A549 (cell line): Measurements from ENCODE around the gene CCDC70. TPM values are rescaled to one million over a fixed set of nuclear protein-coding genes. Genes with fewer than 3 reads are reported as not detected.

Source experiments
- ATAC-seq, 2 experiments: fragments of 200-7000 bp in 1 of 2; fragments of >200 bp in 1 of 2; cut with Nextera tagmentation in 1 of 2; cut with Tn5 transposase in 1 of 2; 3 replicates each; pipeline versions ENCODE4 v1.8.0 to v1.9.1; 2018 to 2020; ENCODE audit warnings: mild to moderate bottlenecking in 1 of 2, moderate library complexity in 1 of 2
- CTCF ChIA-PET: fragments of 300-600 bp; sonication (Branson Sonifier 250); formaldehyde crosslinking; extraction: SDS; loops from one replicate; lab custom pipeline; 2021; ENCODE audit warnings: antibody characterized with exemption, inconsistent platforms; lab: Yijun Ruan, JAX
- POLR2A ChIA-PET: fragments of 350-600 bp; formaldehyde crosslinking; extraction: SDS; loops from one replicate; lab custom pipeline; 2021; ENCODE audit warnings: antibody characterized with exemption, inconsistent platforms; lab: Yijun Ruan, JAX
- DNase-seq, 2 experiments: peaks; one replicate each; pipeline versions ENCODE4 v3.0.0 to v3.0.0-alpha.2; 2011 to 2016; ENCODE audit warnings: low read depth in 1 of 2, low spot score in 1 of 2
- FAIRE-seq: peaks from 2 replicates; lab custom pipeline; 2011; peaks lifted over from hg19 to GRCh38; lab: Jason Lieb, UNC
- H3K27ac ChIP-seq, 2 experiments: fragments of >200 bp; sonication (Bioruptor Twin); formaldehyde crosslinking; 3 replicates each; pipeline ENCODE4 v1.5.1; 2016 to 2017
- H3K4me1 ChIP-seq: fragments of >200 bp; sonication (Bioruptor Twin); formaldehyde crosslinking; 3 replicates; pipeline ENCODE4 v1.6.1; 2016
- H3K4me2 ChIP-seq: fragments of >200 bp; sonication (Bioruptor Twin); formaldehyde crosslinking; 3 replicates; pipeline ENCODE4 v1.6.1; 2016
- H3K4me3 ChIP-seq: fragments of >200 bp; sonication (Bioruptor Twin); formaldehyde crosslinking; 3 replicates; pipeline ENCODE4 v1.5.1; 2016
- H3K9me3 ChIP-seq: fragments of >200 bp; sonication (Bioruptor Twin); formaldehyde crosslinking; 3 replicates; pipeline ENCODE4 v1.6.1; 2016
- BHLHE40 ChIP-seq: IDR thresholded peaks from 2 replicates; pipeline ENCODE4 v1.6.1; 2012; ENCODE audit warnings: low read depth, low read length, inconsistent platforms
- CBX8 ChIP-seq: fragments of 200-600 bp; sonication (generic); IDR thresholded peaks from 2 replicates; pipeline ENCODE4 v1.6.1; 2016
- CHD2 ChIP-seq: fragments of 150-350 bp; IDR thresholded peaks from 2 replicates; pipeline ENCODE4 v1.6.1; 2014; ENCODE audit warnings: low read length; ENCODE audit not compliant: partially characterized antibody
- EHF ChIP-seq: fragments of 250-450 bp; sonication (Bioruptor Pico); IDR thresholded peaks from 2 replicates; pipeline ENCODE4 v1.5.0; 2020; ENCODE audit warnings: mild to moderate bottlenecking
- FOSB ChIP-seq: fragments of 250-450 bp; sonication (Bioruptor Pico); IDR thresholded peaks from 2 replicates; pipeline ENCODE4 v1.5.0; 2020; ENCODE audit warnings: mild to moderate bottlenecking, moderate library complexity
- FOSL2 ChIP-seq, 2 experiments: fragments of 450-650 bp in 1 of 2; fragments of >200 bp in 1 of 2; sonication (Bioruptor Twin) in 1 of 2; formaldehyde crosslinking; IDR thresholded peaks; 2 replicates each; pipeline versions ENCODE4 v1.5.0 to v1.6.1; 2016 to 2020; ENCODE audit warnings: mild to moderate bottlenecking in 1 of 2, moderate library complexity in 1 of 2
- HDAC2 ChIP-seq: fragments of 200-600 bp; sonication (generic); IDR thresholded peaks from 2 replicates; pipeline ENCODE4 v1.6.1; 2016
- HOXB13 ChIP-seq: fragments of 250-450 bp; sonication (Bioruptor Pico); IDR thresholded peaks from 2 replicates; pipeline ENCODE4 v1.5.0; 2020; ENCODE audit warnings: low read depth, mild to moderate bottlenecking, moderate library complexity
- JUN ChIP-seq, 2 experiments: fragments of >200 bp; sonication (Bioruptor Twin); formaldehyde crosslinking; IDR thresholded peaks; 2 replicates in 1 of 2; 3 replicates in 1 of 2; pipeline ENCODE4 v1.6.1; 2016 to 2017
- MAFK ChIP-seq: fragments of 450-650 bp; IDR thresholded peaks from 2 replicates; pipeline ENCODE4 v1.6.1; 2014; ENCODE audit not compliant: partially characterized antibody
- MAZ ChIP-seq: fragments of 150-350 bp; IDR thresholded peaks from 2 replicates; pipeline ENCODE4 v1.6.1; 2014; ENCODE audit warnings: antibody characterized with exemption, low read depth, low read length, borderline replicate concordance
- NFE2L2 ChIP-seq: fragments of 150-350 bp; conservative IDR thresholded peaks from 2 replicates; pipeline ENCODE4 v1.6.1; 2014; ENCODE audit warnings: low read length
- POLR2A ChIP-seq: IDR thresholded peaks from 2 replicates; pipeline ENCODE4 v1.6.1; 2012; ENCODE audit warnings: mild to moderate bottlenecking, low read length
- RARB ChIP-seq: fragments of 250-450 bp; sonication (Bioruptor Pico); IDR thresholded peaks from 2 replicates; pipeline ENCODE4 v1.8.0; 2021; ENCODE audit warnings: mild to moderate bottlenecking, moderate library complexity
- RFX5 ChIP-seq: fragments of 450-650 bp; IDR thresholded peaks from 2 replicates; pipeline ENCODE4 v1.7.1; 2014; ENCODE audit warnings: antibody characterized with exemption, mild to moderate bottlenecking, moderate library complexity
- RNF2 ChIP-seq: fragments of 200-600 bp; sonication (generic); IDR thresholded peaks from 2 replicates; pipeline ENCODE4 v1.6.1; 2016; ENCODE audit warnings: low read depth, mild to moderate bottlenecking, antibody characterized with exemption, moderate library complexity, borderline replicate concordance
- SREBF2 ChIP-seq: fragments of 450-650 bp; IDR thresholded peaks from 2 replicates; pipeline ENCODE4 v1.6.1; 2014; ENCODE audit warnings: mild to moderate bottlenecking, moderate library complexity
- TFCP2L1 ChIP-seq: fragments of 250-450 bp; sonication (Bioruptor Pico); IDR thresholded peaks from 2 replicates; pipeline ENCODE4 v1.5.0; 2021; ENCODE audit warnings: mild to moderate bottlenecking
- TP53 ChIP-seq: fragments of 250-450 bp; sonication (Bioruptor Pico); IDR thresholded peaks from 2 replicates; pipeline ENCODE4 v1.5.0; 2021; ENCODE audit warnings: mild to moderate bottlenecking, moderate library complexity
- ZC3H11A ChIP-seq: fragments of 450-650 bp; IDR thresholded peaks from 2 replicates; pipeline ENCODE4 v1.6.1; 2014; ENCODE audit warnings: antibody characterized with exemption, mild to moderate bottlenecking
- ZSCAN20 ChIP-seq: fragments of 250-450 bp; sonication (Bioruptor Pico); IDR thresholded peaks from 2 replicates; pipeline ENCODE4 v1.8.0; 2022; ENCODE audit warnings: mild to moderate bottlenecking, moderate library complexity
- WGBS: methylation state at CpG from one replicate; pipeline ENCODE4 v1.1.6; 2017; ENCODE audit errors: missing lambda C conversion rate; 5-methylcytosine and 5-hydroxymethylcytosine counted together
- polyA plus RNA-seq, 4 experiments: library from polyadenylated mRNA; depleted of rRNA in 3 of 4; stranded (reverse); fragments of >200 nt; fragmentation: RNase III in 1 of 4; extraction: RNeasy Plus Mini Kit Qiagen cat#74134 plus additional on column Dnase treatment in 1 of 4; gene quantifications; 2 replicates in 3 of 4; 3 replicates in 1 of 4; pipeline ENCODE4 v1.2.3, GENCODE V29; 2011 to 2017
- TF ChIP-seq, protein P1 (sequence below): fragments of >200 bp; sonication (Bioruptor Twin); formaldehyde crosslinking; IDR thresholded peaks from 2 replicates; pipeline ENCODE4 v1.6.1; 2016
- TF ChIP-seq, protein P2 (sequence below): fragments of 250-450 bp; sonication (Bioruptor Pico); IDR thresholded peaks from 2 replicates; pipeline ENCODE4 v1.5.0; 2020; ENCODE audit warnings: low read depth, mild to moderate bottlenecking, moderate library complexity
- TF ChIP-seq, protein P3 (sequence below): fragments of >200 bp; sonication (Bioruptor Twin); formaldehyde crosslinking; IDR thresholded peaks from 3 replicates; pipeline ENCODE4 v1.5.1; 2016
- TF ChIP-seq, protein P4 (sequence below): IDR thresholded peaks from 2 replicates; pipeline ENCODE4 v1.6.1; 2012; ENCODE audit warnings: low read depth, borderline replicate concordance
- TF ChIP-seq, protein P5 (sequence below): IDR thresholded peaks from 2 replicates; pipeline ENCODE4 v1.6.1; 2012

The CCDC70 gene
- polyA plus RNA-seq, 2 of the 4 experiments (the other 2 are of a cell fraction), result not detected

DNA sequence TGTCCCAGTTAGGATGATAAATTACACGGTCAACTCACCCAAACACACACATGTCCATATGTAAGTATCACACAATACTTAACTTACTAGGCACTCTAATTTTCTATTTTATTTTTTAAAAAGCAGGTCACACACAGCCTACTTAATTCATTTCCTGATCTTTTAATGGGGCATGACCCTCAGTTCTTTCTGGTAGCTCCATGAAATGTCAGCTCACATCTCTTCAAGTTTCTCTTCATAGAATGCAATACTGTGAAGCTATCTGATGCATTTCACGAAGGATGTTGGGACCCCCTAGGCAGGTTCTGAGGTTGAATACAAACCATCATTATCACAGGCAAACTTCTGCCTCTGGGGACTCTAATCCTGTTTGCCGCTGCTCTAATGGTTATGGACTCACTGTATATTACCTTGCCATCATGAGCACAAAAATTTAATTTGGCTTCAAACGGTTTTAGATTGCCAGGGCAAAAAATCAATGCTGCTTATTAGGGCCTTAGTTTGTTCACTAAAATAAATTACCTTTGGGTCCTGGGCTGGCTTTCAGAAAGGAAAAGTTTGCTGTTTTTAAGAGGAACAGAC is 41.7 kb upstream of the CCDC70 start:
- H3K4me1 ChIP-seq, result peaks cover 11% of the 10 kb centered on the region; the same call in 1 of the 3 replicates
- H3K9me3 ChIP-seq, result no peaks in the 10 kb centered on the region
- no peak overlapping the region for H3K4me2 ChIP-seq
- FAIRE-seq (no peak), ATAC-seq (no peak), DNase-seq (no peak)
- H3K27ac ChIP-seq, result no peak overlapping the region
- H3K4me3 ChIP-seq, result no peak overlapping the region
- TF ChIP-seq FOSL2 (IDR thresholded peaks at IDR 0.05) (no peak), FOSL2 (CRISPR knock-in tag; IDR thresholded peaks at IDR 0.05) (no peak), TP53 (CRISPR knock-in tag) (no peak), RNF2 (no peak), CHD2 (no peak), ZC3H11A (no peak), NFE2L2 (no peak), RARB (CRISPR knock-in tag) (no peak), ZSCAN20 (no peak), EHF (CRISPR knock-in tag) (no peak), RFX5 (no peak), SREBF2 (no peak), TFCP2L1 (CRISPR knock-in tag) (no peak), MAZ (no peak), FOSB (no peak)
- TF ChIP-seq, protein P1, sequence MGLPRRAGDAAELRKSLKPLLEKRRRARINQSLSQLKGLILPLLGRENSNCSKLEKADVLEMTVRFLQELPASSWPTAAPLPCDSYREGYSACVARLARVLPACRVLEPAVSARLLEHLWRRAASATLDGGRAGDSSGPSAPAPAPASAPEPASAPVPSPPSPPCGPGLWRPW, result no peak
- TF ChIP-seq, protein P2, sequence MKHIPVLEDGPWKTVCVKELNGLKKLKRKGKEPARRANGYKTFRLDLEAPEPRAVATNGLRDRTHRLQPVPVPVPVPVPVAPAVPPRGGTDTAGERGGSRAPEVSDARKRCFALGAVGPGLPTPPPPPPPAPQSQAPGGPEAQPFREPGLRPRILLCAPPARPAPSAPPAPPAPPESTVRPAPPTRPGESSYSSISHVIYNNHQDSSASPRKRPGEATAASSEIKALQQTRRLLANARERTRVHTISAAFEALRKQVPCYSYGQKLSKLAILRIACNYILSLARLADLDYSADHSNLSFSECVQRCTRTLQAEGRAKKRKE (CRISPR knock-in tag), result no peak
- TF ChIP-seq, protein P3, sequence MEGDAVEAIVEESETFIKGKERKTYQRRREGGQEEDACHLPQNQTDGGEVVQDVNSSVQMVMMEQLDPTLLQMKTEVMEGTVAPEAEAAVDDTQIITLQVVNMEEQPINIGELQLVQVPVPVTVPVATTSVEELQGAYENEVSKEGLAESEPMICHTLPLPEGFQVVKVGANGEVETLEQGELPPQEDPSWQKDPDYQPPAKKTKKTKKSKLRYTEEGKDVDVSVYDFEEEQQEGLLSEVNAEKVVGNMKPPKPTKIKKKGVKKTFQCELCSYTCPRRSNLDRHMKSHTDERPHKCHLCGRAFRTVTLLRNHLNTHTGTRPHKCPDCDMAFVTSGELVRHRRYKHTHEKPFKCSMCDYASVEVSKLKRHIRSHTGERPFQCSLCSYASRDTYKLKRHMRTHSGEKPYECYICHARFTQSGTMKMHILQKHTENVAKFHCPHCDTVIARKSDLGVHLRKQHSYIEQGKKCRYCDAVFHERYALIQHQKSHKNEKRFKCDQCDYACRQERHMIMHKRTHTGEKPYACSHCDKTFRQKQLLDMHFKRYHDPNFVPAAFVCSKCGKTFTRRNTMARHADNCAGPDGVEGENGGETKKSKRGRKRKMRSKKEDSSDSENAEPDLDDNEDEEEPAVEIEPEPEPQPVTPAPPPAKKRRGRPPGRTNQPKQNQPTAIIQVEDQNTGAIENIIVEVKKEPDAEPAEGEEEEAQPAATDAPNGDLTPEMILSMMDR, result no peak
- TF ChIP-seq, protein P4, sequence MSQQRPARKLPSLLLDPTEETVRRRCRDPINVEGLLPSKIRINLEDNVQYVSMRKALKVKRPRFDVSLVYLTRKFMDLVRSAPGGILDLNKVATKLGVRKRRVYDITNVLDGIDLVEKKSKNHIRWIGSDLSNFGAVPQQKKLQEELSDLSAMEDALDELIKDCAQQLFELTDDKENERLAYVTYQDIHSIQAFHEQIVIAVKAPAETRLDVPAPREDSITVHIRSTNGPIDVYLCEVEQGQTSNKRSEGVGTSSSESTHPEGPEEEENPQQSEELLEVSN, result no peak
- CTCF ChIA-PET, result interaction anchor here (0.9 to 2.9 kb wide), 5 partner anchors 9 to 308 kb away, joined by 3 to 11 read pairs (median 3); partner anchors contain the start of gene NEK5
- POLR2A ChIA-PET, result no interaction called here
- WGBS, result 56% methylated on average over 4 of the region's 4 CpGs

DNA sequence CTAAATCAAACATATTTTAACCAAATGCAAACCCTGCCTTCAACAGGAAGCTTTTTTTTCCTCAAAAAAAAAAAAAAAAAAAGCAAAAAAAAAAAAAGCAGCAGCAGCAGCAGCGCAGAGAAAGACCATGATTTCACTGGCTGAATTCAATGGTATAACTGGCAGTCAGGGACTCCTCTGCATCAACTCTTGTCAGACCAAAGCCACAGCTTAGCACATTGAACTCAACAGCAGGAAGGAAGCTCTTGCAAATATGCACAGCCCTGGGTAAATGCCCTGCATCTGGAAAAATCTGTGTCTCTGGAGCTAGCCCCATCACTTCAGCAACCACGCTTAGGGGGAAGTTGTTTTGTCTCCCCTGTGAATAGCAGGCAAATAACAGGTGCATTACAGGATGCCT is 40.2 kb upstream of the CCDC70 start:
- no peak for ATAC-seq

More for the DNA sequence above, 40.2 kb upstream of the CCDC70 start:
- Histone ChIP-seq H3K27ac (no peak overlapping the region), H3K4me1 (peaks cover 5% of the 10 kb centered on the region; the same call in 1 of the 3 replicates), H3K4me2 (no peak overlapping the region), H3K4me3 (no peak overlapping the region), H3K9me3 (no peaks in the 10 kb centered on the region)
- ChIA-PET CTCF (interaction anchor here (0.9 to 2.9 kb wide), 2 partner anchors 23 to 306 kb away, joined by 3 to 11 read pairs; partner anchors contain the start of genes NEK5 and TMEM272), POLR2A (no interaction called here)
- TF ChIP-seq JUN (IDR thresholded peaks at IDR 0.05) (no peak), MAFK (no peak), POLR2A (no peak), HDAC2 (no peak), CBX8 (no peak), BHLHE40 (no peak), FOSB (no peak), HOXB13 (CRISPR knock-in tag) (no peak), RNF2 (no peak), TFCP2L1 (CRISPR knock-in tag) (no peak), NFE2L2 (no peak)
- TF ChIP-seq, protein P5, sequence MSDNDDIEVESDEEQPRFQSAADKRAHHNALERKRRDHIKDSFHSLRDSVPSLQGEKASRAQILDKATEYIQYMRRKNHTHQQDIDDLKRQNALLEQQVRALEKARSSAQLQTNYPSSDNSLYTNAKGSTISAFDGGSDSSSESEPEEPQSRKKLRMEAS, result no peak
- DNase-seq (no peak), FAIRE-seq (no peak)
- WGBS, result 61% methylated on average over 2 of the region's 2 CpGs
